HepG2 (cell line): ENCODE results near the gene ARHGAP26. TPM values are rescaled to one million over a fixed set of nuclear protein-coding genes. Genes with fewer than 3 reads are reported as not detected.

Source experiments
- ETV6 ChIP-seq: sonication (generic); formaldehyde crosslinking; conservative IDR thresholded peaks from 2 replicates; pipeline ENCODE4 v1.4.0; 2020; ENCODE audit warnings: missing genetic modification reagents
- IRF2 ChIP-seq: IDR thresholded peaks from 2 replicates; pipeline ENCODE4 v1.6.1; 2018; ENCODE audit warnings: missing genetic modification reagents, missing compliant biosample characterization
- KIAA2018 ChIP-seq: sonication (generic); formaldehyde crosslinking; IDR thresholded peaks from 2 replicates; pipeline ENCODE4 v1.5.0; 2020; ENCODE audit warnings: mild to moderate bottlenecking, missing genetic modification reagents, borderline replicate concordance
- REXO4 ChIP-seq: sonication (generic); formaldehyde crosslinking; IDR thresholded peaks from 2 replicates; pipeline ENCODE4 v1.8.0; 2022; ENCODE audit warnings: missing genetic modification reagents, mild to moderate bottlenecking, borderline replicate concordance
- SIX1 ChIP-seq: sonication (generic); formaldehyde crosslinking; IDR thresholded peaks from 2 replicates; pipeline ENCODE4 v1.4.0; 2020; ENCODE audit warnings: missing genetic modification reagents, borderline replicate concordance
- SIX4 ChIP-seq: sonication (generic); formaldehyde crosslinking; IDR thresholded peaks from 2 replicates; pipeline ENCODE4 v1.4.0; 2020; ENCODE audit warnings: missing genetic modification reagents
- TARDBP ChIP-seq: sonication (generic); formaldehyde crosslinking; IDR thresholded peaks from 2 replicates; pipeline ENCODE4 v1.8.0; 2022; ENCODE audit warnings: mild to moderate bottlenecking, missing genetic modification reagents
- ZBTB7A ChIP-seq: sonication (generic); formaldehyde crosslinking; IDR thresholded peaks from 2 replicates; pipeline ENCODE4 v1.8.0; 2022; ENCODE audit warnings: mild to moderate bottlenecking, missing genetic modification reagents
- ZFP36 ChIP-seq: fragments of 150-350 bp; IDR thresholded peaks from 2 replicates; pipeline ENCODE4 v1.6.1; 2018; ENCODE audit warnings: borderline replicate concordance, low read length, low read depth; ENCODE audit not compliant: partially characterized antibody
- ZNF121 ChIP-seq: sonication (generic); formaldehyde crosslinking; IDR thresholded peaks from 2 replicates; pipeline ENCODE4 v1.5.0; 2020; ENCODE audit warnings: mild to moderate bottlenecking, missing genetic modification reagents
- ZNF570 ChIP-seq: sonication (generic); formaldehyde crosslinking; IDR thresholded peaks from 2 replicates; pipeline ENCODE4 v1.4.0; 2020; ENCODE audit warnings: mild to moderate bottlenecking, missing genetic modification reagents, borderline replicate concordance
- ZUFSP ChIP-seq: sonication (generic); formaldehyde crosslinking; IDR thresholded peaks from 2 replicates; pipeline ENCODE4 v1.9.0; 2021; ENCODE audit warnings: missing genetic modification reagents, mild to moderate bottlenecking, borderline replicate concordance
- polyA plus RNA-seq, 8 experiments: library from polyadenylated mRNA; depleted of rRNA in 3 of 8; stranded (reverse) in 7 of 8; unstranded in 1 of 8; fragments of >200 nt; fragmentation: Illumina TruSeq in 4 of 8; extraction: Trizol in 4 of 8; gene quantifications; 2 replicates each; pipeline versions ENCODE4 v1.2.1 to v1.2.3, GENCODE V29; 2011 to 2016; ENCODE audit warnings: low read depth in 4 of 8, missing spikeins in 1 of 8, mixed read lengths in 1 of 8; ENCODE audit not compliant: insufficient read depth in 1 of 8
- total RNA-seq, 5 experiments: library from RNA; depleted of rRNA; stranded (reverse); fragments of >200 nt; fragmentation: Illumina TruSeq; extraction: Trizol; gene quantifications; 2 replicates each; pipeline ENCODE4 v1.2.3, GENCODE V29; 2016; ENCODE audit warnings: low read depth in 1 of 5
- TF ChIP-seq, protein P1 (sequence below): sonication (generic); formaldehyde crosslinking; IDR thresholded peaks from 2 replicates; pipeline ENCODE4 v1.5.1; 2020; ENCODE audit warnings: missing genetic modification reagents, mild to moderate bottlenecking, borderline replicate concordance
- TF ChIP-seq, protein P2 (sequence below): sonication (generic); formaldehyde crosslinking; IDR thresholded peaks from 2 replicates; pipeline ENCODE4 v1.4.0; 2020; ENCODE audit warnings: missing genetic modification reagents, borderline replicate concordance

The ARHGAP26 gene
- total and polyA plus RNA-seq, 2 of the 13 experiments (the other 11 are each of a cell fraction or from before 2014, with no cell fraction given), result 9.6 to 18.2 TPM

DNA sequence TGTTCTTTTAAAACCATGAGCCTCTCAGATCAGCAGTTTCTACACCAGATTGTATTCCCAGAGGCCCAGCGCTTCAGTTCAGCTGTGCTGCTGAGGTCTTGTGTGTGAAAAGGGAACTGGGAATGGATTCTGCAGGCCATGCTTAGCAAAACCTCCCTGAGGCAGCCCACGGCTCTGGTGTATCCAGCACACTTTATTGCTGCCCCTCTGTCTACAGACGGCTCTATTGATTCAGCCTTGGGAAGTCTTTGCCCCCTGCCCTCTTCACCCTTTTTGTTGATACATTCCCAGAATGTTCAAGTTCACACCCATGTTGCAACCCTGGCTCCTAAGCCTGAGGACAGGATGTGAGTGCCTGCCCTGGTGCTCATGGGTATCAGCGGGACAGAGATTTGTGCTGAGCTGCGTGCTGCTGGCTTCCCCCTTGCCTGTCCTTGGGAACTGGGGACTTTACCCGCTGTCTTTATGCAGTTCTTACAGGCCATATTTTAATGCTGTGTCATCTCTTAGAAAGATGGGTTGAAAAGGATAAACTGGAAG lies 37.3 kb downstream of the ARHGAP26 start (continued):
- TF ChIP-seq KIAA2018 (CRISPR knock-in tag), result no peak
- TF ChIP-seq ZUFSP (CRISPR knock-in tag), result no peak
- TF ChIP-seq IRF2, result peak; percentile 93
- TF ChIP-seq, protein P1, sequence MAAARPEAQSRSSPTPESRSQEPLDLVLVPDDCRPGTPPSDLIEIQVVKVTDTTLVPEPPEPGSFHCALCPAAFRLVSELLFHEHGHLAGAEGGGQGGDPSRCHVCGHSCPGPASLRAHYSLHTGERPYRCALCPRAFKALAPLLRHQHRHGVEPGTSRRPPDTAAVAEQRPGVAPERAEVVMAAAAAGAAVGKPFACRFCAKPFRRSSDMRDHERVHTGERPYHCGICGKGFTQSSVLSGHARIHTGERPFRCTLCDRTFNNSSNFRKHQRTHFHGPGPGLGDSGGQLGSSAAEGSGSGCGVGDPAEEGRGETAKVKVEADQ (CRISPR knock-in tag), result peak; percentile 94
- peak; percentile 57; the same call in 1 of the 2 replicates for TF ChIP-seq ZNF121 (CRISPR knock-in tag)
- peak; percentile 14; the same call in 1 of the 2 replicates for TF ChIP-seq ETV6 (CRISPR knock-in tag)
- TF ChIP-seq SIX4, result peak; percentile 88
- TF ChIP-seq ZNF570 (CRISPR knock-in tag), result no peak
- TF ChIP-seq TARDBP (CRISPR knock-in tag), result peak; percentile 98
- TF ChIP-seq SIX1 (CRISPR knock-in tag), result peak; percentile 81; the same call in 1 of the 2 replicates
- TF ChIP-seq ZBTB7A (CRISPR knock-in tag), result no peak; the same call in 1 of the 2 replicates
- TF ChIP-seq REXO4 (CRISPR knock-in tag), result no peak
- TF ChIP-seq ZFP36, result no peak
- TF ChIP-seq, protein P2, sequence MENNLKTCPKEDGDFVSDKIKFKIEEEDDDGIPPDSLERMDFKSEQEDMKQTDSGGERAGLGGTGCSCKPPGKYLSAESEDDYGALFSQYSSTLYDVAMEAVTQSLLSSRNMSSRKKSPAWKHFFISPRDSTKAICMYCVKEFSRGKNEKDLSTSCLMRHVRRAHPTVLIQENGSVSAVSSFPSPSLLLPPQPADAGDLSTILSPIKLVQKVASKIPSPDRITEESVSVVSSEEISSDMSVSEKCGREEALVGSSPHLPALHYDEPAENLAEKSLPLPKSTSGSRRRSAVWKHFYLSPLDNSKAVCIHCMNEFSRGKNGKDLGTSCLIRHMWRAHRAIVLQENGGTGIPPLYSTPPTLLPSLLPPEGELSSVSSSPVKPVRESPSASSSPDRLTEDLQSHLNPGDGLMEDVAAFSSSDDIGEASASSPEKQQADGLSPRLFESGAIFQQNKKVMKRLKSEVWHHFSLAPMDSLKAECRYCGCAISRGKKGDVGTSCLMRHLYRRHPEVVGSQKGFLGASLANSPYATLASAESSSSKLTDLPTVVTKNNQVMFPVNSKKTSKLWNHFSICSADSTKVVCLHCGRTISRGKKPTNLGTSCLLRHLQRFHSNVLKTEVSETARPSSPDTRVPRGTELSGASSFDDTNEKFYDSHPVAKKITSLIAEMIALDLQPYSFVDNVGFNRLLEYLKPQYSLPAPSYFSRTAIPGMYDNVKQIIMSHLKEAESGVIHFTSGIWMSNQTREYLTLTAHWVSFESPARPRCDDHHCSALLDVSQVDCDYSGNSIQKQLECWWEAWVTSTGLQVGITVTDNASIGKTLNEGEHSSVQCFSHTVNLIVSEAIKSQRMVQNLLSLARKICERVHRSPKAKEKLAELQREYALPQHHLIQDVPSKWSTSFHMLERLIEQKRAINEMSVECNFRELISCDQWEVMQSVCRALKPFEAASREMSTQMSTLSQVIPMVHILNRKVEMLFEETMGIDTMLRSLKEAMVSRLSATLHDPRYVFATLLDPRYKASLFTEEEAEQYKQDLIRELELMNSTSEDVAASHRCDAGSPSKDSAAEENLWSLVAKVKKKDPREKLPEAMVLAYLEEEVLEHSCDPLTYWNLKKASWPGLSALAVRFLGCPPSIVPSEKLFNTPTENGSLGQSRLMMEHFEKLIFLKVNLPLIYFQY (CRISPR knock-in tag), result 0 out of 2 replicates have a peak, but pooled peaks have one; percentile 54
